ENCODE results near the gene LCOR. TPM values are rescaled to one million over a fixed set of nuclear protein-coding genes. Genes with fewer than 3 reads are reported as not detected.

The LCOR gene
- total and polyA plus RNA-seq, 12 donors, result 1.6 to 28.8 (median 23.7) TPM

DNA sequence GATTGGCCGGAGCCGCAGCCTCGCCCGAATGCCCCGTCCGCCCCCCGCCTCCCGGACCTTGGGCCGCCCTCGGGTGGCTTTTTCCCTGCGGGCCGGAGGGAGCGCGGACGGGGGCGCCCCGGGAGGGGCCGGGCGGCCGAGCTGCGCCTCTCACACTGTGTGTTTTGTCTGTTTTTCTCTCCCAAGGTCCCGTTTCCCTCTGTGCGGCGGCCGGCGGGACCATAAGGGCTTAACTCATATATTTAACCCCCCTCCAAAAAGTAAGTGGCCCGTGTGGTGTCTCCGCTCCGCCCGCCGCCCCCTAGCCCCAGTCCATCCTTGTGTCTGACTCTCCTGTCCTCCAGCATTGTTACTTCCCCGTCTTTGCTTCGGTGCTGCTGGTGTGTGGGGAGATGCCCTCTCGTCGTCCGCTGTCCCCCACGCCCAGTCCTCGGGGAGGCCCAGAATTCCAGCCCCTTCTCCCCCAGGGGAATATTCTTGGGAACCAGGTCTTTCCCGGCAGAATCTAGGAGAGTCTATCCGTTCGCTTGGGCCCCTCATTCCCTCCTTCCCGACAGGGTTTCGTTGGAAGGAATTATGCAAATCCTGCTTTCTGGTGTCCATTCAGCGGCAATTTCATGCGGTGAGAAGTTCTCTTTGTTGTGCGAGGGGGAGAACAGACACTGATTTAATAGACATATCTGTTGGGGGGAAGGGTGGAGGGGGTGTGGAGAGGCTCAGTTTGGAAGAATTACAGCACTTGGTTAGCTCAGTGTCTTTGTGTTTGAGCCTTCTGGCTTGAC, 1.3 kb downstream of the LCOR start:
- Histone ChIP-seq H3K27ac (peak overlapping the region; percentile 92 to 99 (median 95)), H3K36me3 (no peaks in the 10 kb centered on the region), H3K9me3 (no peaks in the 10 kb centered on the region), H3K4me3 (peak overlapping the region; percentile 77 to 97 (median 92)), H3K4me1 (peaks cover 6 to 71% (median 59%) of the 10 kb centered on the region in 9 donors), H3K27me3 (no peaks in the 10 kb centered on the region)
- DNase-seq (peak in 1 of 2 donors; percentile 15), ATAC-seq (peak in 7 of 8 donors; percentile 4 to 39 (median 9))
- 1% methylated on average over 45 to 46 of the region's 46 CpGs for WGBS, 2 donors
- intact Hi-C loops (cut with DNase I), result loop anchor here in 7 of 10 donors (5.0 to 10.0 kb wide), 9 partner anchors 66 to 459 kb away; partner anchors contain the start of gene TM9SF3 (in 4 of the 7)
- TF ChIP-seq, protein P1, sequence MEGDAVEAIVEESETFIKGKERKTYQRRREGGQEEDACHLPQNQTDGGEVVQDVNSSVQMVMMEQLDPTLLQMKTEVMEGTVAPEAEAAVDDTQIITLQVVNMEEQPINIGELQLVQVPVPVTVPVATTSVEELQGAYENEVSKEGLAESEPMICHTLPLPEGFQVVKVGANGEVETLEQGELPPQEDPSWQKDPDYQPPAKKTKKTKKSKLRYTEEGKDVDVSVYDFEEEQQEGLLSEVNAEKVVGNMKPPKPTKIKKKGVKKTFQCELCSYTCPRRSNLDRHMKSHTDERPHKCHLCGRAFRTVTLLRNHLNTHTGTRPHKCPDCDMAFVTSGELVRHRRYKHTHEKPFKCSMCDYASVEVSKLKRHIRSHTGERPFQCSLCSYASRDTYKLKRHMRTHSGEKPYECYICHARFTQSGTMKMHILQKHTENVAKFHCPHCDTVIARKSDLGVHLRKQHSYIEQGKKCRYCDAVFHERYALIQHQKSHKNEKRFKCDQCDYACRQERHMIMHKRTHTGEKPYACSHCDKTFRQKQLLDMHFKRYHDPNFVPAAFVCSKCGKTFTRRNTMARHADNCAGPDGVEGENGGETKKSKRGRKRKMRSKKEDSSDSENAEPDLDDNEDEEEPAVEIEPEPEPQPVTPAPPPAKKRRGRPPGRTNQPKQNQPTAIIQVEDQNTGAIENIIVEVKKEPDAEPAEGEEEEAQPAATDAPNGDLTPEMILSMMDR (IDR thresholded peaks at IDR 0.05), result no peak

DNA sequence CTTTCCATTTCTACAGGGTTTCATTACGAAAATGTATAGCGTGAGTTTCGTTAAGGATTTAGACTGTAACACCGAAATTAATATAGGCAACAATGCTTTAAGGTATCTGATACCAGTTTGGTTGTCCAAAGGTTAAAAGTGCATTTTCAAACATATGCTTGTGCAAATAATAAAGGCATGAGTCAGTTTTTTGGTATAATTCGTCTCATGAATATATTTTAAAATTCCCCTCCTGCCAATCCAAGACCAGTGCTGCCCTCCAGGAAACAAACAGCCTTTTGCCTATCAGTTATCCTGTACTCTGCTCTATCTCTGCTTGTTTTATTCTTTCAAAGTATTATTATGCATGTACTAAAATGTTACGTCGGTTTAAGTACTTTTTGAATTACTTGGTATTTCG, 2.0 kb downstream of the LCOR start:
- DNase-seq, result no peak
- TF ChIP-seq, protein P1 (IDR thresholded peaks at IDR 0.05), result no peak
- H3K27me3 ChIP-seq, result no peaks in the 10 kb centered on the region
- H3K4me3 ChIP-seq, result peak overlapping the region in 8 of 10 donors; percentile 77 to 97 (median 92)
- intact Hi-C loops (cut with DNase I), result loop anchor here in 7 of 10 donors (5.0 to 10.0 kb wide), 9 partner anchors 67 to 459 kb away; partner anchors contain the start of gene TM9SF3 (in 4 of the 7)
- peaks cover 6 to 78% (median 63%) of the 10 kb centered on the region in 9 donors for H3K4me1 ChIP-seq
- H3K27ac ChIP-seq, result peak overlapping the region in 6 of 10 donors; percentile 95 to 98 (median 95)
- H3K9me3 ChIP-seq, result no peaks in the 10 kb centered on the region
- no peak for ATAC-seq
- 53 to 55% methylated on average over 8 of the region's 8 CpGs for WGBS, 2 donors
- no peaks in the 10 kb centered on the region for H3K36me3 ChIP-seq

DNA sequence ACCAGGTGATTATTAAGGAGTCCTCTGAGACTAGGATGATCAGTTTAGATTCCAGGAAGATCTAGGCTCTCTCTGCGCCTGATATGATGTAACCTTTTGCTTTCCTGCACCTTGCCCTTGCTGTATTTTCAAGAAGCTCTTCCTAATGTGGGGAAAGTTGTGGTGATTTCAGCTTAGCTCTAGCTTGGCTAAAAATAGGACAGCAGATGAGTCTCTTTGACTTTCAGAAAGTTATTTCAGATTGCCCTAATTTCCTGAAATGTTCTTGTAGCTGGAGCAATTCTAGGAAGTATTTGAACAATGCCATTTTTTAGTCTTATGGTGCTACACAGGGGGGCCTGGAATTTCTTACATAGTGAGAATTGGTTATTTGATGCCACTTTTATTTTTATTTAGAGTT, 3.8 kb downstream of the LCOR start:
- intact Hi-C loops (cut with DNase I), result loop anchor here in 5 of 10 donors (10.0 kb wide), 5 partner anchors 69 to 461 kb away; partner anchors contain the start of gene TM9SF3 (in 2 of the 5)
- Histone ChIP-seq H3K36me3 (no peaks in the 10 kb centered on the region), H3K4me3 (peak overlapping the region in 1 of 10 donors; percentile 8), H3K9me3 (no peaks in the 10 kb centered on the region), H3K27me3 (no peaks in the 10 kb centered on the region), H3K4me1 (peaks cover 6 to 83% (median 73%) of the 10 kb centered on the region in 9 donors), H3K27ac (peak overlapping the region in 6 of 10 donors; percentile 7 to 50 (median 32))
- WGBS, 2 donors, result 54 to 77% methylated on average over 1 of the region's 1 CpG
- ATAC-seq (no peak), DNase-seq (no peak)
- TF ChIP-seq, protein P1 (IDR thresholded peaks at IDR 0.05), result no peak

DNA sequence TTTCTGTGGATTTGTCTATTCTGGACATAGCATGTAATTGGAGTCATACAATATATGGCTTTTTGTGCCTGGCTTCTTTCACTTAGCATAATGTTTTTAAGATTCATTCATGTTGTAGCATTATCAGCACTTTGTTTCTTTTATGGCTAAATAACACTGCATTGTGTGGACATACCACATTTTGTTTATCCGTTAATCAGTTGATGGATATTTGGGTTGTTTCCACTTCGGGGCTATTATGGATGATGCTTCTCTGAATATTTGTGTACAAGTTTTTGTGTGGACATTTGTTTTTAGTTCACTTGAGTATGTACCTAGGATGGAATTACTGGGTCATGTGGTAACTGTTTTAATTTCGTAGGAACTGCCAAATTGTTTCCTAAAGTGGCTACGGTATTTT, 6.4 kb downstream of the LCOR start:
- Histone ChIP-seq H3K9me3 (no peaks in the 10 kb centered on the region), H3K36me3 (no peaks in the 10 kb centered on the region), H3K27ac (no peak overlapping the region), H3K27me3 (no peaks in the 10 kb centered on the region), H3K4me1 (peaks cover 6 to 93% (median 82%) of the 10 kb centered on the region in 9 donors), H3K4me3 (no peak overlapping the region)
- no peak for ATAC-seq
- WGBS, 2 donors, result 62 to 73% methylated on average over 4 of the region's 4 CpGs
- TF ChIP-seq, protein P1 (IDR thresholded peaks at IDR 0.05), result no peak
- intact Hi-C loops (cut with DNase I), result loop anchor here in 5 of 10 donors (10.0 kb wide), 5 partner anchors 66 to 464 kb away; partner anchors contain the start of gene TM9SF3 (in 2 of the 5)
- DNase-seq, result no peak
